ENCODE measurements around the gene DMRTC2.

The DMRTC2 gene

GRCh38 chr19:41890936-41891335 is 46.1 kb downstream of the DMRTC2 start:
- DNase-seq: no peak

- no peak for DNase-seq
Measured at GRCh38 chr19:41892173-41892902, 47.5 kb downstream of the DMRTC2 start.

- DNase-seq: peak in 1 of 5 experiments; percentile 75
Measured at GRCh38 chr19:41893899-41894298, 49.1 kb downstream of the DMRTC2 start.

GRCh38 chr19:41894350-41894749 is 49.5 kb downstream of the DMRTC2 start:
- DNase-seq: no peak

- no peak for DNase-seq
Measured at GRCh38 chr19:41895745-41896580, 51.1 kb downstream of the DMRTC2 start.

GRCh38 chr19:41896581-41896942 is 51.7 kb downstream of the DMRTC2 start:
- DNase-seq: no peak

- DNase-seq: no peak
Measured at GRCh38 chr19:41897181-41897580, 52.3 kb downstream of the DMRTC2 start.

GRCh38 chr19:41897820-41898219 is 53.0 kb downstream of the DMRTC2 start:
- no peak for DNase-seq

- DNase-seq: no peak
Measured at GRCh38 chr19:41898235-41898634, 53.4 kb downstream of the DMRTC2 start.

Data from T-helper 2 cell (primary cell).